HL-60 (cell line): Measurements from ENCODE around the gene DIP2B.

Experiments
- GABPA ChIP-seq: IDR thresholded peaks from 2 replicates; pipeline ENCODE4 v1.6.1; 2012; ENCODE audit warnings: low read depth
- POLR2AphosphoS5 ChIP-seq: IDR thresholded peaks from 2 replicates; pipeline ENCODE4 v1.6.1; 2012; ENCODE audit warnings: low read depth
- TF ChIP-seq, protein P1 (sequence below): IDR thresholded peaks from one replicate; pipeline ENCODE4 v1.5.1; 2011; ENCODE audit warnings: low read length, control low read depth, inconsistent platforms; ENCODE audit not compliant: insufficient read depth

DNA sequence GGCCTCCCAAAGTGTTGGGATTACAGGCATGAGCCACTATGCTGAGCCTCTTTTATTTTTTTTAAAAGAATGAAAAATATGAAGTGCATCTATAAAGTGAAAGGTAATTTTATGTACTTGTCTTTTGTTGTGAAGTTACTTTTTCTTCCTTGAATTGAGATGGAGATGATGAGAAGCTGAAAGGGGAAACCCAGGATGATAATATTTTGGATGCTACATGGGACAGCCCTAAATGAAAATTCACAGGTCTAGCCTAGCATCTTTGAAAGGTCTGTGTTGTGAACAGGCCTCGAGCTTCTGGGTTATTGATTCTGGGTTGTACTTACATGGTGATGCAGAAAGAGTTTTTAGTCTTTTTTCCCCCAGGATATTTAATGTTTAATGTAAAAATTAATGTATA lies 14.6 kb downstream of the DIP2B start:
- TF ChIP-seq, protein P1, sequence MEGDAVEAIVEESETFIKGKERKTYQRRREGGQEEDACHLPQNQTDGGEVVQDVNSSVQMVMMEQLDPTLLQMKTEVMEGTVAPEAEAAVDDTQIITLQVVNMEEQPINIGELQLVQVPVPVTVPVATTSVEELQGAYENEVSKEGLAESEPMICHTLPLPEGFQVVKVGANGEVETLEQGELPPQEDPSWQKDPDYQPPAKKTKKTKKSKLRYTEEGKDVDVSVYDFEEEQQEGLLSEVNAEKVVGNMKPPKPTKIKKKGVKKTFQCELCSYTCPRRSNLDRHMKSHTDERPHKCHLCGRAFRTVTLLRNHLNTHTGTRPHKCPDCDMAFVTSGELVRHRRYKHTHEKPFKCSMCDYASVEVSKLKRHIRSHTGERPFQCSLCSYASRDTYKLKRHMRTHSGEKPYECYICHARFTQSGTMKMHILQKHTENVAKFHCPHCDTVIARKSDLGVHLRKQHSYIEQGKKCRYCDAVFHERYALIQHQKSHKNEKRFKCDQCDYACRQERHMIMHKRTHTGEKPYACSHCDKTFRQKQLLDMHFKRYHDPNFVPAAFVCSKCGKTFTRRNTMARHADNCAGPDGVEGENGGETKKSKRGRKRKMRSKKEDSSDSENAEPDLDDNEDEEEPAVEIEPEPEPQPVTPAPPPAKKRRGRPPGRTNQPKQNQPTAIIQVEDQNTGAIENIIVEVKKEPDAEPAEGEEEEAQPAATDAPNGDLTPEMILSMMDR: no peak
- TF ChIP-seq GABPA: no peak
- TF ChIP-seq POLR2AphosphoS5: no peak
